WI38 (cell line): ENCODE measurements around the gene CDKN2AIPNL.

Experiments
- H3K4me3 ChIP-seq: 2 replicates; pipeline ENCODE4 v1.5.1; 2011; ENCODE audit warnings: low read depth, mild to moderate bottlenecking, control low read depth, low read length
- CTCF ChIP-seq: IDR thresholded peaks from 2 replicates; pipeline ENCODE4 v1.5.1; 2012; ENCODE audit warnings: low read depth, mild to moderate bottlenecking, control low read depth, low read length

The CDKN2AIPNL gene

GRCh38 chr5:134437847-134438581 is 26.3 kb upstream of the CDKN2AIPNL start:
- H3K4me3 ChIP-seq, result no peak overlapping the region
- TF ChIP-seq CTCF, result no peak

GRCh38 chr5:134437340-134437846 is 25.7 kb upstream of the CDKN2AIPNL start:
- H3K4me3 ChIP-seq, result peak overlapping the region; percentile 39; the same call in 1 of the 2 replicates
- TF ChIP-seq CTCF, result no peak

- TF ChIP-seq CTCF, result no peak
- H3K4me3 ChIP-seq, result peak overlapping the region; percentile 39
Measured at GRCh38 chr5:134436523-134437339, 25.1 kb upstream of the CDKN2AIPNL start.

- no peak overlapping the region for H3K4me3 ChIP-seq
- TF ChIP-seq CTCF, result no peak
Measured at GRCh38 chr5:134435560-134435959, 23.9 kb upstream of the CDKN2AIPNL start.

- no peak for TF ChIP-seq CTCF
- H3K4me3 ChIP-seq, result no peak overlapping the region
Measured at GRCh38 chr5:134432677-134433359, 21.1 kb upstream of the CDKN2AIPNL start.

GRCh38 chr5:134432174-134432573 is 20.5 kb upstream of the CDKN2AIPNL start:
- no peak for TF ChIP-seq CTCF
- H3K4me3 ChIP-seq, result no peak overlapping the region
